Right lobe of liver (tissue), 4 donors: ENCODE measurements around the gene ELP5.

Experiments
- CTCF ChIP-seq, 4 donors: fragments of 200-600 bp in 3 of 4; fragments of 450-650 bp in 1 of 4; IDR thresholded peaks; one replicate each; pipeline versions ENCODE4 v1.5.1 to v1.8.0; 2016 to 2022; ENCODE audit warnings: antibody characterized with exemption in 4 of 4, mild to moderate bottlenecking in 2 of 4
- POLR2A ChIP-seq: fragments of 450-650 bp; IDR thresholded peaks from one replicate; pipeline ENCODE4 v1.6.1; 2017; ENCODE audit warnings: antibody characterized with exemption, mild to moderate bottlenecking
- donor health status: DM: no; HTN: no; CAD: no.
- donor health status: DM: no; HTN: no; CAD: no.
- donor health status: DM: no; HTN: yes; CAD: no.

GRCh38 chr17:7304179-7304578 is 52.2 kb downstream of the ELP5 start:
- no peak for TF ChIP-seq POLR2A
- TF ChIP-seq CTCF (IDR thresholded peaks at IDR 0.05), result no peak
